SKM-1 (cell line): Measurements from ENCODE around the gene ANKS1A.

ENCODE experiments used
- DNase-seq: peaks from one replicate; lab custom pipeline; 2025; ENCODE audit not compliant: unreplicated experiment; lab: John Stamatoyannopoulos, UW

ANKS1A gene

GRCh38 chr6:35080821-35081425 is 191.9 kb downstream of the ANKS1A start:
- DNase-seq: no peak

DNA sequence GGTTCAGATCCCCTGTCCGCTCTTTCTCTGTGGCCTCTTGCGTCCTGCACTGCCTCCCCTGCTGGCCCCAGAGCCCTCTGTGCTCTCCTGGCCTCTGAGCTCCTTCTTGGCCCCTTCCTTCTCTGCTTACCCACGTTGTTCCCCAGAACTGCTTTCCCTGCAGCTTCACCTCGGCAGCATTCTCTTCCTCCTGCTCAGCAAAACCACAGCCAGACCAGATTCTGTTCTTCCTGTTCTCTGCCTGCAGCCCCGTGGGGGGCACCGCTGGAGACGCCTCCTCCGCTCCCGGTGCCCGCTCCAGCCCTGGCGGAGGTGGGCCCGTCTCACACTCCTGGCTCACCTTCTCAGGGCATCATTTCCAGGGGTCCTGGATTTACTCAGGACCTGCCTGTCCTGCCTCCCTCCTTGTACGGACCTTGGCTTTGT is 192.4 kb downstream of the ANKS1A start:
- DNase-seq: peak; percentile 63

DNA sequence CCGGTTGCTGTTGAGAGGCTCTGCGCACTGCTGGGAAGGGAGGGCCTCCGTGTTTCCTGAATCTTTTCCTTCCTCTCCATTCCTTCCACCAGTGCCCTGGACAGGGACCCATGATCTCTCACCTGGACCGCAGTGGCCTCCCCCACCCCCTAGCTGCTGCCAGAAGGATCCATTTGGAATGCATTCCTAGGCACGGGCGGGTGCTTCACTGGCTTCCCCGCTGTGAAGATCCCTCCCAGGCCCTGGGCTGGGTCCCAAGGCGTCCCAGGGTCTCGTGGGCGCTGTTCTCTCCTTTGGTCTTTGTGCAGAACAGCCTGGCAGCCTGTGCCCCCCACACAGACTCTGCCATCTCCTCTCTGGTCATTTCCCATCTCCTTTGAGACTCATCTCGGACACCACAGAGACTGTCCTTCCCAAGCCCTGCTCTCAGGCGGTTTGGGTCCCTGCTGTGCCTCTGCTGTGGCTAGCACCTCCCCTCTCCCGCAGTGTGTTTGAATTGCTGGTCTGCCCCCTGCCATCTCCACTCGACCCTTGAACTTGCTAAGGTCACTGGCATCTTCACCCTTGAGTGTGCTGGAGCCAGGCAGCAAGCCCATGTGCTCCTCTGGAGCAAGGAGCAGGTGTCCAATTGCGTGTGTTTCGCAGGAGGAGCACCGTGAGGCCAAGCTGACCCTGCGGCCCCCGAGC is 193.1 kb downstream of the ANKS1A start:
- no peak for DNase-seq

GRCh38 chr6:35082733-35083403 is 193.8 kb downstream of the ANKS1A start:
- no peak for DNase-seq

DNA sequence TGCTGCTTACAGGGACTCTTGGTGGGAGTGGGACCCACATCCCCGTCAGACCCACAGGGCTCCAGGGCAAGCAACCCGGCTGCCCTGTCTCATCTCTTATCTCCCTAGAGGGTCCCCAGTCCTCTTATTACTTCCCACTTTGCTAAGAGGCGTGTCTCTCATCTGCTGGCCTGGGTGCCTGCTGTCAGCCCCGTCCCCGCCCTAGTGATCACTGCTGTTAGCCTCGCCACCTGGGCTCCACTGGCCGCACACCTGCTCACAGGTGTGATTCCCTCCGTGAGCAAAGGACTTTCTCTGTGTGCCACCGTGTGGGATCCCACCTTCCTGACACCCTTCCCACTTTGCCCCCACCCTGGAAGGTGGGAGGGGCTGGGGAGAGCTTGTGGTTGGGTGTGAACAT is 194.5 kb downstream of the ANKS1A start:
- no peak for DNase-seq

GRCh38 chr6:35084041-35084491 is 195.0 kb downstream of the ANKS1A start:
- no peak for DNase-seq

GRCh38 chr6:35084511-35085203 is 195.6 kb downstream of the ANKS1A start:
- no peak for DNase-seq

DNA sequence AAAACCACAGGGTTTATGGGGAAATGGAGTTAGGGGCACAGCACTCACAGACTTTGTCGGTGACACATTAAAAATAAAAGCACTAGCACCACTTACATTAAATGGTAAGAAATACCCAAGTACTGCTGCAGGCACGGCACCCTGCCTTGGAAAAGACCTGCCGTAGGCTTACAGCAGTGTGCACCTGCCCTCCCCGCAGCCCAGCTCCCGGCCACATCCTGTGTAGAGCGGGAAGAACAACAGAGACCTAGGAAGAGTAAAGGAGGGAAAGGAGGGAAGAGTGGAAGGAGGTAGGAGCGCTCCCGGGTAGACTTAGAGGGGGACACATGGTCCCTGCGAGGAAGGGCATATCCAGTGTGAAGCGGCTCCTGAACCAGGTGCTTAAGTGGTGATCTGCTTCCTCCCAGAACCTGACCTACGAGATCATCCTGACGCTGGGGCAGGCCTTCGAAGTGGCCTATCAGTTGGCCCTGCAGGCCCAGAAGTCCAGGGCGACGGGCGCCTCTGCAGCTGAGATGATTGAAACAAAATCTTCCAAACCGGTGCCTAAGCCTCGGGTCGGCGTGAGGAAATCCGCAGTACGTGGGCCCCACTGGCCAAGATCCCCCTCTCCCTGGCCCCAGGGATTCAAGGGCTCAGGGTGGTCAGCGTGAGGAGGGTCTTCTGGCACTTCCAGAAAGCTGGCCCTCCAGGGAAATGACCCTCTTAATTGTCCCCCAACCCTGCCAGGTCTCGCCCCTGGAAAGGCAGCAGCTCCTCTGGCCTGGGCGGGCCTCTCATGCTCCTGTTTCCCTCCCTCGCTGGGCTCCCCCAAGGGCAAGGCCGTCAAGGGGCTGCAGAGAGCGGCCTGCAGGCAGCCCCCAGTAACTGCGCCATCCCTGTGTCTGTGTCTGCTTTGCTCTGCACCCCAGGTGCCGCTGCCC is 196.6 kb downstream of the ANKS1A start:
- DNase-seq: no peak

- no peak for DNase-seq
Measured at GRCh38 chr6:35086282-35086632, 197.2 kb downstream of the ANKS1A start.

GRCh38 chr6:35086636-35087360 is 197.7 kb downstream of the ANKS1A start:
- no peak for DNase-seq

DNA sequence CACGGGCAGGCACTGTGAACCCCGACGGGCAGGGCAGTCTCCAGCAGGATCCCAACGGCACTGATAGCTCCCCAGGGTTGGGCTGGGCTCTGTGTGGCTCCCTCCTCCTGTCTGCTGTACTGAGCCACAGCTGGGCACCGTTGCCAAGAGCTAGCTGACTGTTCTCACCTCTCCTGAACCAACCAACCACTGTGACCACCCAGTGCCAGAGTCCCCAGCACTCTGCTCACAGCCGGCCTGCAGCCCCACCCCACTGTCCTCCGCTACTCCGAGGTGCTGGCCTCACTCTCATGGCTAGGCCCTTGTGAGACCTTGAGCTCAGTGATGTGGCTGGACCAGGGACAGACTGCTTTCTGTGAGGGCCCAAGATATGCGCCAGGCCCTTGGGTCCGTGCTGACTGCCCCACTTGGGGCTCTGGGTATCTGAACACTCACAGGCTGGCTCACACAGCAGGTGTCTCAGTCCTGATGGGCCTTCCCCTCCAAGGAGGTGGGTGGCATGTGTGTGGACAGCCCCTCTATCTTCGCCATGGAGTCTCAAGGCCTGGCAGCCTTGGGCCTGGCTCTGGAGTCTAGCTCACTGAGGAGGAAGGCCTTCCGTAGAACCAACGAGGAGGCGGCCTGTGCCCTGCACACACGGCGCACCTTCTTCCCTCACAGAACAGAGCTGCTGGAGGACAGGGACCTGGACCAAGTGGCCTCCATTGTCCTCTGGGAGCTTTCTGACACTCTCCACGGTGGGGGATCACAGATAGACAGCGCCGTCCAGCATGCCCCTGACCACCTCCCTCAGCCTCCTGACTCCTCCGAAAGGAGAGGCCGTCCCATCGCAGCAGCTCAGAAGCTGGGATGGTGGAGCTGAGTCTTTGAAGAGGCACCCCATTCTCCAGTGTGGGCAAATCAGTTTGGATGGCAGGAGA is 198.6 kb downstream of the ANKS1A start:
- DNase-seq: no peak

DNA sequence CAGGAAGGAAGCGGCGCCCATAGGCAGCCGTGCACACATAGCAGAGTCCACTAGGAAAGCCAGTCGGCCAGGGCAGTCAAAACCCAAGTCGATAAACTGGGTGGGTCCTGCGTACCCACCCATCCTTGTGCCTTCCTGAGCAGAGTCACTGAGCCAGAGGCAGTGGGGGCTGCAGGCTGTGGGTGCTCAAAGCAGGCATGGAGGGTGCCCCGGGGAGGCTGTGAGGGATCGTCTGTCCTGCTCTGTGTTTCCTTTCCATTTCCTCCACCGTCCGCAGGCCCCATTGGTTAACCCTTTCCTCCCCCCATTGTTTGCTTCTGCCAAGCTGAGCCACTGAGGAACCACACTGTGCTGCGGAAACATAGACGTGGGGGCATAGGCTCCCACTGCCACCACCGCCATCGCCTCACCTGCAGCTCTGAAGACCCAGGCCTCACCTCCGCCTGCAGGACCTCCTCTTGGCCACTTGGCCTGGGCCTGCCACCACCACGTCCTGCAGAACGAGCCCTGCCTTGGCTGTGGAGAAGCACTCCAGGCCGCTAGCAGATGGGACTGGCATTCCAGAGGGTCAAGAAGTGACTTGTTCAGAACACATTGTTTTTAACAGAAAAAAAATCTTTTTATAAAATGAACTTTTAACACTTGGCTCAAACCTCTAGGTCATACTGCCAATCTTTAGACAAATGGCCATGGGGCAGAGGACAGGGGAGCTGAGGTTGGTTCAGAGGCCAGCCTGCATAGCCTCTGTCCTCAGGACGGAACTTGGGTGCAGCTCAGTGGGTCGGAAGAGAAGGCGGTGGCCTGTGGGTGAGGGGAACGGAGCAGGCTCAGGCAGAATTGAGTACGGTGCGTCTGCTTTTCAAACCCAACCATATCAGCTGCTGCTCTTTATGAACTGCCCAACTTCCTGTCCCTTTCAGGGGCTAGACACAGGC is 199.5 kb downstream of the ANKS1A start:
- no peak for DNase-seq

- DNase-seq: no peak
Measured at GRCh38 chr6:35089216-35089934, 200.3 kb downstream of the ANKS1A start.

DNA sequence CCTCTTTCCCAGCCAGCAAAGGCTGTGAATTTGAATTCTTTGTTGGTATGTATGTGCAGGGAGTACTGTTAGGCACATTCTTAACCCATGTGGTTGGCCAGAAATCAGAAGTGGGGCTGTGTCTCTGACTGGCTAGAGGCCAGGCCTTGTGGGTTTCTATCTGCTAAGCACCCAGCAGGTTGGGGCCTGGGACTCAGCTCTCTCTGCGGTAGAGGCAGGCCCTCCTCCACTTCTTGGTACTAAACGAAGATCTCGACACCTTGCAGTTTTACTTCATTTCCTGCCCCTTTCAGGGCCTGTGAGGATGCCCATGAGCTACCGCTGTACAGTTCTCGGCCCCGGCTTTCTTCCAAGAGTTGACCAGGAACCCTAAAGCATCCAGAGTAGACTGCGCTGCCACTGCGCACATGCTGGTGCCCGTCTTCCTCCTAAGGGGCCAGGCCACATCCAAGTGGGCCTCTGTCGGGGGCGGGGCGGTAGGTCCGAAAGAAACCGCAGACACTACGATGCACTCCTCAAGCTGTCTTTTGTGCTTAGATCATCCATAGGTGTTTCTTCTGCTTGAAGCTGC is 201.0 kb downstream of the ANKS1A start:
- no peak for DNase-seq

- DNase-seq: no peak
Measured at GRCh38 chr6:35090734-35091133, 201.7 kb downstream of the ANKS1A start.

DNA sequence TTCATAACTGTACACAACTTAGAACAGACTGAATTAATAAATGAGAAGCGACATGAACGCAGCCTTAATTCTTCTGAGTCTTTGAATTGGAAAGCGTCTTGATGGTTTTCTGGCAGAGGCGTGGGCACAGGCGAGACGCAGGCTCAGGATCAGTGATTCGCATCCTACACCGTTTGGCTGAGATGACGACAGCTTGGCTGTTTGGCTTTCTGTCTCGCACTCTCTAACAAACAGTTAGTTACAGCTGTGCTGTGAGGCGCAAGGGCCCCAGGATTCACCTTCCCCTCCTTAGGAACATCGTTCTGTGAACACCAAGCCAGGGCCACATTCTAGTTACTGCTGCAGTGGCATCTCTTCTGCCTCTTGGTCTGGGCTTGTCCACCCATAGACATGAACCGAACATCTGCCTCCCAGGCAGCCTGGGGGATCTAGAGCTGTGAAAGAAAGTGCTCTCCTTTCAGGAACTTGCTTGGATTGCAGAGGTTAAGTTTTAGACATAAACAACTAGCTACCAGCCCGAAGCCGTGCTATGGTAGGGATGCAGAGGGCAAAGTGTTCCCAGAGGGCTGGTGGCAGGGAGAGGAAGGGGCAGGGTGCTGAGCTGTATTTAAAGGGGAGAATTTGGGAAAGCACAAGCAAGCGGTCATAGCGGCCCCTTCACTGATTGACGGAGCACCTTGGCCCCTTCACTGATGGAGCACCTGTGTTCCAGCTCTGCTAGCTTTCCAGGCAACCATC is 202.5 kb downstream of the ANKS1A start:
- DNase-seq: no peak
